ENCODE results near the gene SERTAD1.

The SERTAD1 gene

GRCh38 chr19:40387155-40387554, 38.6 kb downstream of the SERTAD1 start:
- no peak overlapping the region for H3K27ac ChIP-seq
- H3K36me3 ChIP-seq = no peaks in the 10 kb centered on the region
- H3K4me2 ChIP-seq = no peak overlapping the region
- no peaks in the 10 kb centered on the region for H3K27me3 ChIP-seq
- H3K4me1 ChIP-seq = peaks cover 0 to 10% (median 2%) of the 10 kb centered on the region in 10 experiments; a peak in 7 of 20 replicates
- no peak for TF ChIP-seq Cebpa-rat (IDR thresholded peaks at IDR 0.05)
- no peak overlapping the region for H3K9ac ChIP-seq
- H4K20me1 ChIP-seq = no peaks in the 10 kb centered on the region
- H3K4me3 ChIP-seq = no peak overlapping the region
- no peaks in the 10 kb centered on the region for H3K9me3 ChIP-seq (replicated peaks in 1 of 11)

GRCh38 chr19:40383668-40384248, 42.0 kb downstream of the SERTAD1 start:
- Histone ChIP-seq H3K27ac (no peak overlapping the region), H3K9ac (no peak overlapping the region), H3K4me1 (peaks cover 0 to 8% (median 0%) of the 10 kb centered on the region in 10 experiments; a peak in 3 of 20 replicates)

GRCh38 chr19:40381321-40381720, 44.5 kb downstream of the SERTAD1 start:
- Histone ChIP-seq H3K27ac (no peak overlapping the region), H3K4me3 (no peak overlapping the region), H4K20me1 (peaks cover 0 to 31% (median 0%) of the 10 kb centered on the region in 11 experiments; a peak in 5 of 22 replicates), H3K36me3 (peaks cover 0 to 42% (median 3%) of the 10 kb centered on the region in 11 experiments; a peak in 9 of 22 replicates), H3K27me3 (no peaks in the 10 kb centered on the region), H3K4me2 (no peak overlapping the region), H3K9me3 (replicated peaks in 1 of 11) (no peaks in the 10 kb centered on the region), H3K4me1 (peaks cover 0 to 6% (median 0%) of the 10 kb centered on the region in 10 experiments; a peak in 8 of 20 replicates), H3K9ac (no peak overlapping the region)
- TF ChIP-seq Cebpa-rat (IDR thresholded peaks at IDR 0.05) = no peak

More at GRCh38 chr19:40383668-40384248, 42.0 kb downstream of the SERTAD1 start:
- Histone ChIP-seq H3K36me3 (peaks cover 0 to 24% (median 0%) of the 10 kb centered on the region in 11 experiments; a peak in 6 of 22 replicates), H3K9me3 (replicated peaks in 1 of 11) (no peaks in the 10 kb centered on the region), H3K4me3 (no peak overlapping the region), H3K4me2 (no peak overlapping the region), H3K27me3 (no peaks in the 10 kb centered on the region), H4K20me1 (peaks cover 0 to 21% (median 0%) of the 10 kb centered on the region in 11 experiments; a peak in 5 of 22 replicates)
- TF ChIP-seq Cebpa-rat (IDR thresholded peaks at IDR 0.05) = no peak

- Histone ChIP-seq H3K4me2 (no peak overlapping the region), H3K9me3 (replicated peaks in 1 of 11) (no peaks in the 10 kb centered on the region), H3K4me3 (no peak overlapping the region), H3K27ac (no peak overlapping the region), H3K27me3 (no peaks in the 10 kb centered on the region), H3K4me1 (peaks cover 0 to 11% (median 0%) of the 10 kb centered on the region in 10 experiments; a peak in 8 of 20 replicates), H4K20me1 (peaks cover 0 to 31% (median 0%) of the 10 kb centered on the region in 11 experiments; a peak in 5 of 22 replicates), H3K9ac (no peak overlapping the region), H3K36me3 (peaks cover 0 to 43% (median 3%) of the 10 kb centered on the region in 11 experiments; a peak in 9 of 22 replicates)
- TF ChIP-seq Cebpa-rat (IDR thresholded peaks at IDR 0.05) = no peak
These were observed 45.4 kb downstream of the SERTAD1 start for GRCh38 chr19:40380199-40381037.

GRCh38 chr19:40379446-40380198, 46.2 kb downstream of the SERTAD1 start:
- Histone ChIP-seq H3K9ac (no peak overlapping the region), H3K27ac (no peak overlapping the region), H3K4me2 (no peak overlapping the region), H3K4me3 (no peak overlapping the region), H3K4me1 (peaks cover 0 to 12% (median 5%) of the 10 kb centered on the region in 10 experiments; a peak in 10 of 20 replicates), H3K9me3 (replicated peaks in 1 of 11) (no peaks in the 10 kb centered on the region), H3K36me3 (peaks cover 0 to 49% (median 3%) of the 10 kb centered on the region in 11 experiments; a peak in 10 of 22 replicates), H3K27me3 (no peaks in the 10 kb centered on the region), H4K20me1 (peaks cover 0 to 31% (median 0%) of the 10 kb centered on the region in 11 experiments; a peak in 5 of 22 replicates)
- TF ChIP-seq Cebpa-rat (IDR thresholded peaks at IDR 0.05) = no peak

- no peaks in the 10 kb centered on the region for H3K9me3 ChIP-seq (replicated peaks in 1 of 11)
- H3K4me3 ChIP-seq = no peak overlapping the region
- H3K27ac ChIP-seq = no peak overlapping the region
- no peaks in the 10 kb centered on the region for H3K27me3 ChIP-seq
- peaks cover 0 to 31% (median 0%) of the 10 kb centered on the region in 11 experiments; a peak in 6 of 22 replicates for H4K20me1 ChIP-seq
- peaks cover 0 to 15% (median 7%) of the 10 kb centered on the region in 10 experiments; a peak in 10 of 20 replicates for H3K4me1 ChIP-seq
- TF ChIP-seq Cebpa-rat (IDR thresholded peaks at IDR 0.05) = no peak
- H3K36me3 ChIP-seq = peaks cover 0 to 60% (median 7%) of the 10 kb centered on the region in 11 experiments; a peak in 12 of 22 replicates
- no peak overlapping the region for H3K9ac ChIP-seq
- no peak overlapping the region for H3K4me2 ChIP-seq
These were observed 47.3 kb downstream of the SERTAD1 start for GRCh38 chr19:40378509-40378908.

- no peak overlapping the region for H3K27ac ChIP-seq
- H3K4me3 ChIP-seq = no peak overlapping the region
- H3K9ac ChIP-seq = no peak overlapping the region
- no peak for TF ChIP-seq Cebpa-rat (IDR thresholded peaks at IDR 0.05)
- H3K27me3 ChIP-seq = no peaks in the 10 kb centered on the region
- peaks cover 0 to 66% (median 7%) of the 10 kb centered on the region in 11 experiments; a peak in 12 of 22 replicates for H3K36me3 ChIP-seq
- no peak overlapping the region for H3K4me2 ChIP-seq
- H4K20me1 ChIP-seq = peaks cover 0 to 31% (median 0%) of the 10 kb centered on the region in 11 experiments; a peak in 6 of 22 replicates
- H3K9me3 ChIP-seq (replicated peaks in 1 of 11) = no peaks in the 10 kb centered on the region
- peaks cover 0 to 21% (median 10%) of the 10 kb centered on the region in 10 experiments; a peak in 12 of 20 replicates for H3K4me1 ChIP-seq
These were observed 47.9 kb downstream of the SERTAD1 start for GRCh38 chr19:40377876-40378385.

- TF ChIP-seq Cebpa-rat (IDR thresholded peaks at IDR 0.05) = no peak
- Histone ChIP-seq H3K4me1 (peaks cover 0 to 33% (median 15%) of the 10 kb centered on the region in 10 experiments; a peak in 12 of 20 replicates), H3K27ac (no peak overlapping the region), H3K9me3 (replicated peaks in 1 of 11) (no peaks in the 10 kb centered on the region), H3K4me2 (peak overlapping the region in 2 of 11 experiments; percentile 17 to 44; a peak in 3 of 22 replicates), H3K27me3 (no peaks in the 10 kb centered on the region), H3K9ac (no peak overlapping the region), H4K20me1 (peaks cover 0 to 40% (median 0%) of the 10 kb centered on the region in 11 experiments; a peak in 6 of 22 replicates), H3K4me3 (no peak overlapping the region), H3K36me3 (peaks cover 0 to 81% (median 10%) of the 10 kb centered on the region in 11 experiments; a peak in 13 of 22 replicates)
These were observed 49.4 kb downstream of the SERTAD1 start for GRCh38 chr19:40376286-40376862.
